GM23248 (cell line): ENCODE results near the gene CNR1.

Experiments used
- EZH2 ChIP-seq: fragments of 200-600 bp; sonication (generic); IDR thresholded peaks from 2 replicates; pipeline ENCODE4 v1.6.1; 2018; ENCODE audit warnings: antibody characterized with exemption, mild to moderate bottlenecking; ENCODE audit not compliant: insufficient read depth, poor library complexity, severe bottlenecking
- EZH2phosphoT487 ChIP-seq: fragments of 200-600 bp; sonication (generic); IDR thresholded peaks from 2 replicates; pipeline ENCODE4 v1.6.1; 2018; ENCODE audit warnings: antibody characterized with exemption, moderate library complexity, mild to moderate bottlenecking, low read depth; ENCODE audit not compliant: insufficient read depth

GRCh38 chr6:88114838-88115237 is 51.3 kb downstream of the CNR1 start:
- TF ChIP-seq EZH2phosphoT487 (no peak), EZH2 (no peak)
